SK-N-SH (cell line): Measurements from ENCODE around the gene NUP205. TPM values are rescaled to one million over a fixed set of nuclear protein-coding genes. Genes with fewer than 3 reads are reported as not detected.

ENCODE experiments used
- CTCF ChIA-PET: fragments of 300-600, 350-600 bp; formaldehyde crosslinking; extraction: SDS; loops from one replicate; lab custom pipeline; 2021; lab: Yijun Ruan, JAX
- POLR2A ChIA-PET: fragments of 350-600 bp; sonication (Branson Sonifier 250); formaldehyde crosslinking; extraction: SDS; loops from one replicate; lab custom pipeline; 2020; ENCODE audit warnings: antibody characterized with exemption, inconsistent platforms; lab: Yijun Ruan, JAX
- DNase-seq: peaks from one replicate; pipeline ENCODE4 v3.0.0; 2012
- H2AFZ ChIP-seq: fragments of 200-600 bp; sonication (generic); 2 replicates; pipeline ENCODE4 v1.8.1; 2016; ENCODE audit warnings: antibody characterized with exemption, mild to moderate bottlenecking, low read depth
- H3F3A ChIP-seq: fragments of 200-600 bp; sonication (generic); replicated peaks from 2 replicates; pipeline ENCODE3; 2016; ENCODE audit warnings: antibody characterized with exemption, mild to moderate bottlenecking; ENCODE audit not compliant: insufficient read depth
- H3K27ac ChIP-seq, 2 experiments: fragments of 200-500 bp in 1 of 2; fragments of 200-600 bp in 1 of 2; sonication (Bioruptor generic) in 1 of 2; sonication (generic), shearing (Covaris generic) in 1 of 2; 2 replicates each; pipeline versions ENCODE4 v1.5.1 to v1.6.1; 2014 to 2016; ENCODE audit warnings: low read depth in 2 of 2, inconsistent platforms in 1 of 2, low read length in 1 of 2, mild to moderate bottlenecking in 1 of 2, mixed read lengths in 1 of 2
- H3K27me3 ChIP-seq: fragments of 200-600 bp; sonication (generic), shearing (Covaris generic); 2 replicates; pipeline ENCODE4 v1.6.1; 2016; ENCODE audit warnings: mixed run types; ENCODE audit not compliant: insufficient read depth
- H3K36me3 ChIP-seq, 2 experiments: fragments of 200-500 bp in 1 of 2; fragments of 200-600 bp in 1 of 2; sonication (Bioruptor generic) in 1 of 2; sonication (generic) in 1 of 2; replicated peaks in 1 of 2; 2 replicates each; pipeline versions ENCODE3 to v1.5.1; 2014 to 2016; ENCODE audit warnings: low read length in 1 of 2, mild to moderate bottlenecking in 1 of 2; ENCODE audit not compliant: insufficient read depth in 2 of 2, control insufficient read depth in 1 of 2
- H3K4me1 ChIP-seq, 2 experiments: fragments of 200-500 bp in 1 of 2; fragments of 200-600 bp in 1 of 2; sonication (Bioruptor generic) in 1 of 2; sonication (generic), shearing (Covaris generic) in 1 of 2; 2 replicates each; pipeline versions ENCODE4 v1.5.1 to v1.6.1; 2014 to 2016; ENCODE audit warnings: low read depth in 1 of 2, low read length in 1 of 2, mixed run types in 1 of 2; ENCODE audit not compliant: insufficient read depth in 2 of 2, control insufficient read depth in 1 of 2
- H3K4me2 ChIP-seq: fragments of 200-600 bp; sonication (generic), shearing (Covaris generic); 2 replicates; pipeline ENCODE4 v1.6.1; 2017; ENCODE audit warnings: mixed run types
- H3K4me3 ChIP-seq, 2 experiments: fragments of 200-500 bp in 1 of 2; fragments of 200-600 bp in 1 of 2; sonication (Bioruptor generic) in 1 of 2; sonication (generic), shearing (Covaris generic) in 1 of 2; 2 replicates each; pipeline versions ENCODE4 v1.5.1 to v1.8.1; 2014 to 2016; ENCODE audit warnings: low read depth in 2 of 2, inconsistent platforms in 1 of 2, low read length in 1 of 2, mild to moderate bottlenecking in 1 of 2, mixed read lengths in 1 of 2, moderate library complexity in 1 of 2
- H3K79me2 ChIP-seq: fragments of 200-600 bp; sonication (generic); 2 replicates; pipeline ENCODE4 v1.8.1; 2017; ENCODE audit warnings: mild to moderate bottlenecking; ENCODE audit not compliant: insufficient read depth
- H3K9ac ChIP-seq: fragments of 200-600 bp; sonication (generic); 2 replicates; pipeline ENCODE4 v1.6.1; 2017; ENCODE audit warnings: mixed run types
- H3K9me2 ChIP-seq: fragments of 200-600 bp; sonication (generic); 2 replicates; pipeline ENCODE4 v1.6.1; 2017; ENCODE audit warnings: mixed run types
- H3K9me3 ChIP-seq: fragments of 200-600 bp; sonication (generic); 2 replicates; pipeline ENCODE4 v1.6.1; 2017; ENCODE audit warnings: mixed run types, mild to moderate bottlenecking, moderate library complexity
- H4K20me1 ChIP-seq: fragments of 200-600 bp; sonication (generic); 2 replicates; pipeline ENCODE4 v1.6.1; 2017; ENCODE audit warnings: mild to moderate bottlenecking, mixed run types; ENCODE audit not compliant: insufficient read depth
- CHD2 ChIP-seq: fragments of 150-350 bp; IDR thresholded peaks from 2 replicates; pipeline ENCODE4 v1.6.1; 2018; ENCODE audit warnings: low read length; ENCODE audit not compliant: partially characterized antibody
- ELF1 ChIP-seq: IDR thresholded peaks from 2 replicates; pipeline ENCODE4 v1.4.0; 2012
- EZH2phosphoT487 ChIP-seq: fragments of 200-600 bp; sonication (generic); IDR thresholded peaks from 2 replicates; pipeline ENCODE4 v1.6.1; 2017; ENCODE audit warnings: low read depth, mixed run types, mild to moderate bottlenecking, antibody characterized with exemption, moderate library complexity, borderline replicate concordance
- GATA2 ChIP-seq: sonication (generic); formaldehyde crosslinking; IDR thresholded peaks from 2 replicates; pipeline ENCODE4 v1.5.0; 2020; ENCODE audit warnings: mild to moderate bottlenecking, missing genetic modification reagents
- MXI1 ChIP-seq: IDR thresholded peaks from 2 replicates; pipeline ENCODE4 v1.6.1; 2012; ENCODE audit warnings: mild to moderate bottlenecking, low read depth, low read length, improper control_type of control experiment
- NRF1 ChIP-seq: IDR thresholded peaks from 2 replicates; pipeline ENCODE4 v1.6.1; 2012; ENCODE audit warnings: low read depth, mild to moderate bottlenecking, low read length
- POLR2AphosphoS5 ChIP-seq: IDR thresholded peaks from 2 replicates; pipeline ENCODE4 v1.6.1; 2012; ENCODE audit warnings: low read depth, low read length
- RAD21 ChIP-seq: IDR thresholded peaks from 2 replicates; pipeline ENCODE4 v1.6.1; 2012; ENCODE audit warnings: mild to moderate bottlenecking, low read length
- RCOR1 ChIP-seq: fragments of 150-350 bp; IDR thresholded peaks from 2 replicates; pipeline ENCODE4 v1.6.1; 2017; ENCODE audit warnings: antibody characterized with exemption, low read length
- RFX5 ChIP-seq: IDR thresholded peaks from 2 replicates; pipeline ENCODE4 v1.6.1; 2012; ENCODE audit warnings: mild to moderate bottlenecking, improper control_type of control experiment, low read length
- RXRA ChIP-seq: IDR thresholded peaks from 2 replicates; pipeline ENCODE4 v1.4.0; 2012; ENCODE audit warnings: low read depth, mild to moderate bottlenecking, borderline replicate concordance
- SIN3A ChIP-seq: IDR thresholded peaks from 2 replicates; pipeline ENCODE4 v1.6.1; 2012; ENCODE audit warnings: low read depth, mild to moderate bottlenecking, low read length, moderate library complexity, borderline replicate concordance
- SMC3 ChIP-seq: IDR thresholded peaks from 2 replicates; pipeline ENCODE4 v1.6.1; 2012; ENCODE audit warnings: low read depth, low read length, improper control_type of control experiment
- TCF12 ChIP-seq: IDR thresholded peaks from 2 replicates; pipeline ENCODE4 v1.4.0; 2012
- TEAD4 ChIP-seq: IDR thresholded peaks from 2 replicates; pipeline ENCODE4 v1.4.0; 2012; ENCODE audit warnings: mild to moderate bottlenecking, borderline replicate concordance; ENCODE audit not compliant: insufficient read depth
- YY1 ChIP-seq: IDR thresholded peaks from 2 replicates; pipeline ENCODE4 v1.4.0; 2012; ENCODE audit warnings: low read depth, mild to moderate bottlenecking
- WGBS: methylation state at CpG from one replicate; pipeline ENCODE4 v1.1.6; 2017; ENCODE audit warnings: low lambda C conversion rate; 5-methylcytosine and 5-hydroxymethylcytosine counted together
- polyA plus RNA-seq, 3 experiments: library from polyadenylated mRNA; depleted of rRNA; stranded (reverse); fragments of >200 nt; gene quantifications; 2 replicates each; pipeline ENCODE4 v1.2.3, GENCODE V29; 2012
- TF ChIP-seq, protein P1 (sequence below): IDR thresholded peaks from 2 replicates; pipeline ENCODE4 v1.4.0; 2012; ENCODE audit warnings: low read depth, borderline replicate concordance
- TF ChIP-seq, protein P2 (sequence below): IDR thresholded peaks from 2 replicates; pipeline ENCODE4 v1.4.0; 2012; ENCODE audit warnings: low read depth, borderline replicate concordance
- TF ChIP-seq, protein P3 (sequence below): fragments of 200-600 bp; sonication (generic); IDR thresholded peaks from 2 replicates; pipeline ENCODE4 v1.6.1; 2017; ENCODE audit warnings: antibody characterized with exemption, mild to moderate bottlenecking, moderate library complexity
- TF ChIP-seq, protein P4 (sequence below): IDR thresholded peaks from 2 replicates; pipeline ENCODE4; 2012
- TF ChIP-seq, protein P5 (sequence below): fragments of 150-350 bp; IDR thresholded peaks from 2 replicates; pipeline ENCODE4 v1.6.1; 2016; ENCODE audit warnings: mild to moderate bottlenecking, low read depth, low read length

NUP205 gene
- polyA plus RNA-seq, 1 of the 3 experiments (the other 2 are of a cell fraction), result 48.2 TPM

DNA sequence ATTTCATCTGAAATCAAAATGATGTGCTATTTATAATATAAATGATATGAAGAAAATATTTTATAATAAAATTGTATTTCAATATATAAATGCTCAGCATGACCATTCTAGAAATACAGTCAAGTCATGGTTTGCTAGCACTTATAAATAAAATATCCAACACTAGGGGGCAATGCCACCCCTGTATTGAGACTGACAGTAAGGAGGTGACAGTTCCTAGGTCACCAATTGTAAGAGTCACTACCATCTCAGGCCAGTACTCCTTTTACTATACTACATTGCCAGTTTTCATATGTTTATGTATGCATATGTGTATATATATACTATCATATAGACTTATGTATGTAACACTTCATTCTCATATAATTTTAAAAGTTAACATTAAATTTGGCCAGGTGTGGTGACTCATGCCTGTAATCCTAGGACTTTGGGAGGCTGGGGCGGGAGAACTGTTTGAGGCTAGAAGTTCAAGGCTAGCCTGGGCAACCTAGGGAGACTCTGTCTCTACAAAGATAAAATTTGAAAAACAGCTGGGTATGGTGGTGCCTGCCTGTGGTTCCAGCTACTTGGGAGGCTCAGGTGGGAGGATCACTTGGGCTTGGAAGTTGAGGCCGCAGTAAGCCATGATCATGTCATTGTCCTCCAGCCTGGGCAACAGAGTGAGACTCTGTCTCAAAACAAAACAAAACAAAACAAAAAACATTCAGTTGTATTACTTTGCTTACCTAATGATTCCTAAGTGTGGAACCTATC, 45.4 kb upstream of the NUP205 start:
- Histone ChIP-seq H3K9me3 (no peaks in the 10 kb centered on the region), H2AFZ (no peak overlapping the region), H3K4me1 (peaks cover 5 to 15% of the 10 kb centered on the region in 2 experiments; a peak in 2 of 4 replicates)
- peak; percentile 68 for DNase-seq
- ChIA-PET POLR2A (no interaction called here), CTCF (interaction anchor here (0.6 to 1.5 kb wide), 7 partner anchors 8 to 230 kb away, joined by 3 to 10 read pairs (median 4); no protein-coding TSS in a partner anchor)
- no peak for TF ChIP-seq RXRA
- TF ChIP-seq, protein P1, sequence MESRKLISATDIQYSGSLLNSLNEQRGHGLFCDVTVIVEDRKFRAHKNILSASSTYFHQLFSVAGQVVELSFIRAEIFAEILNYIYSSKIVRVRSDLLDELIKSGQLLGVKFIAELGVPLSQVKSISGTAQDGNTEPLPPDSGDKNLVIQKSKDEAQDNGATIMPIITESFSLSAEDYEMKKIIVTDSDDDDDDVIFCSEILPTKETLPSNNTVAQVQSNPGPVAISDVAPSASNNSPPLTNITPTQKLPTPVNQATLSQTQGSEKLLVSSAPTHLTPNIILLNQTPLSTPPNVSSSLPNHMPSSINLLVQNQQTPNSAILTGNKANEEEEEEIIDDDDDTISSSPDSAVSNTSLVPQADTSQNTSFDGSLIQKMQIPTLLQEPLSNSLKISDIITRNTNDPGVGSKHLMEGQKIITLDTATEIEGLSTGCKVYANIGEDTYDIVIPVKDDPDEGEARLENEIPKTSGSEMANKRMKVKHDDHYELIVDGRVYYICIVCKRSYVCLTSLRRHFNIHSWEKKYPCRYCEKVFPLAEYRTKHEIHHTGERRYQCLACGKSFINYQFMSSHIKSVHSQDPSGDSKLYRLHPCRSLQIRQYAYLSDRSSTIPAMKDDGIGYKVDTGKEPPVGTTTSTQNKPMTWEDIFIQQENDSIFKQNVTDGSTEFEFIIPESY, result no peak
- no peak for TF ChIP-seq RCOR1
- TF ChIP-seq GATA2 (CRISPR knock-in tag), result no peak
- TF ChIP-seq, protein P2, sequence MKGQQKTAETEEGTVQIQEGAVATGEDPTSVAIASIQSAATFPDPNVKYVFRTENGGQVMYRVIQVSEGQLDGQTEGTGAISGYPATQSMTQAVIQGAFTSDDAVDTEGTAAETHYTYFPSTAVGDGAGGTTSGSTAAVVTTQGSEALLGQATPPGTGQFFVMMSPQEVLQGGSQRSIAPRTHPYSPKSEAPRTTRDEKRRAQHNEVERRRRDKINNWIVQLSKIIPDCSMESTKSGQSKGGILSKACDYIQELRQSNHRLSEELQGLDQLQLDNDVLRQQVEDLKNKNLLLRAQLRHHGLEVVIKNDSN, result no peak
- TF ChIP-seq MXI1, result peak; percentile 42; the same call in 1 of the 2 replicates
- no peak for TF ChIP-seq ELF1
- TF ChIP-seq RAD21, result peak; percentile 83
- TF ChIP-seq YY1, result no peak
- no peak for TF ChIP-seq TEAD4
- TF ChIP-seq, protein P3, sequence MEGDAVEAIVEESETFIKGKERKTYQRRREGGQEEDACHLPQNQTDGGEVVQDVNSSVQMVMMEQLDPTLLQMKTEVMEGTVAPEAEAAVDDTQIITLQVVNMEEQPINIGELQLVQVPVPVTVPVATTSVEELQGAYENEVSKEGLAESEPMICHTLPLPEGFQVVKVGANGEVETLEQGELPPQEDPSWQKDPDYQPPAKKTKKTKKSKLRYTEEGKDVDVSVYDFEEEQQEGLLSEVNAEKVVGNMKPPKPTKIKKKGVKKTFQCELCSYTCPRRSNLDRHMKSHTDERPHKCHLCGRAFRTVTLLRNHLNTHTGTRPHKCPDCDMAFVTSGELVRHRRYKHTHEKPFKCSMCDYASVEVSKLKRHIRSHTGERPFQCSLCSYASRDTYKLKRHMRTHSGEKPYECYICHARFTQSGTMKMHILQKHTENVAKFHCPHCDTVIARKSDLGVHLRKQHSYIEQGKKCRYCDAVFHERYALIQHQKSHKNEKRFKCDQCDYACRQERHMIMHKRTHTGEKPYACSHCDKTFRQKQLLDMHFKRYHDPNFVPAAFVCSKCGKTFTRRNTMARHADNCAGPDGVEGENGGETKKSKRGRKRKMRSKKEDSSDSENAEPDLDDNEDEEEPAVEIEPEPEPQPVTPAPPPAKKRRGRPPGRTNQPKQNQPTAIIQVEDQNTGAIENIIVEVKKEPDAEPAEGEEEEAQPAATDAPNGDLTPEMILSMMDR, result peak; percentile 77
- TF ChIP-seq, protein P4, sequence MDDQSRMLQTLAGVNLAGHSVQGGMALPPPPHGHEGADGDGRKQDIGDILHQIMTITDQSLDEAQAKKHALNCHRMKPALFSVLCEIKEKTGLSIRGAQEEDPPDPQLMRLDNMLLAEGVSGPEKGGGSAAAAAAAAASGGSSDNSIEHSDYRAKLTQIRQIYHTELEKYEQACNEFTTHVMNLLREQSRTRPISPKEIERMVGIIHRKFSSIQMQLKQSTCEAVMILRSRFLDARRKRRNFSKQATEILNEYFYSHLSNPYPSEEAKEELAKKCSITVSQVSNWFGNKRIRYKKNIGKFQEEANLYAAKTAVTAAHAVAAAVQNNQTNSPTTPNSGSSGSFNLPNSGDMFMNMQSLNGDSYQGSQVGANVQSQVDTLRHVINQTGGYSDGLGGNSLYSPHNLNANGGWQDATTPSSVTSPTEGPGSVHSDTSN, result no peak
- TF ChIP-seq SIN3A, result 0 out of 2 replicates have a peak, but pooled peaks have one; percentile 31
- TF ChIP-seq POLR2AphosphoS5, result no peak
- no peak for TF ChIP-seq RFX5
- peak; percentile 63 for TF ChIP-seq SMC3
- TF ChIP-seq EZH2phosphoT487, result no peak
- no peak for TF ChIP-seq NRF1
- TF ChIP-seq TCF12, result no peak
- TF ChIP-seq, protein P5, sequence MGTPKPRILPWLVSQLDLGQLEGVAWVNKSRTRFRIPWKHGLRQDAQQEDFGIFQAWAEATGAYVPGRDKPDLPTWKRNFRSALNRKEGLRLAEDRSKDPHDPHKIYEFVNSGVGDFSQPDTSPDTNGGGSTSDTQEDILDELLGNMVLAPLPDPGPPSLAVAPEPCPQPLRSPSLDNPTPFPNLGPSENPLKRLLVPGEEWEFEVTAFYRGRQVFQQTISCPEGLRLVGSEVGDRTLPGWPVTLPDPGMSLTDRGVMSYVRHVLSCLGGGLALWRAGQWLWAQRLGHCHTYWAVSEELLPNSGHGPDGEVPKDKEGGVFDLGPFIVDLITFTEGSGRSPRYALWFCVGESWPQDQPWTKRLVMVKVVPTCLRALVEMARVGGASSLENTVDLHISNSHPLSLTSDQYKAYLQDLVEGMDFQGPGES, result no peak
- TF ChIP-seq CHD2, result no peak
- TF ChIP-seq, all 33 proteins: peak for 5
- Histone ChIP-seq H3K4me2 (no peak overlapping the region), H3K9me2 (no peaks in the 10 kb centered on the region), H3K79me2 (peaks cover 22% of the 10 kb centered on the region), H3K36me3 (no peaks in the 10 kb centered on the region), H3K4me3 (no peak overlapping the region), H4K20me1 (peaks cover 14% of the 10 kb centered on the region), H3F3A (no peaks in the 10 kb centered on the region), H3K27ac (no peak overlapping the region), H3K27me3 (no peaks in the 10 kb centered on the region), H3K9ac (no peak overlapping the region)
- 95% methylated on average over 2 of the region's 2 CpGs for WGBS
